ENCODE measurements around the gene ADCY10.

DNA sequence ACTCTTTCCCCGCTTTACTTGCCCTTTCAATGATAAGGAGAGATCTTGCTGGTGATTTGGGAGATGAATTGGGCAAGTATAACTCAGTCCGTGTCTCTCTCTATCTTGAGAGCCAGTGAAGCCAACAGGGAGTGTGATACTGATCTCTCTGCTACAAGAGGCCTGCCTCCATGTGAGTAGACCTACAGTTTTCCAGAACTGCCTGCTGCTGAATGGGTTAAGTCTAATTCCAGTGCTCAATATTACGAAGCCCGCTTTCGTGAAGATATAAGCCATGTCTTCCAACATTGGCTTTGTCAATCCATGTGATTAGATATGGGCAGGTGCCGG is 92.6 kb downstream of the ADCY10 start:
- TF ChIP-seq, protein P1, sequence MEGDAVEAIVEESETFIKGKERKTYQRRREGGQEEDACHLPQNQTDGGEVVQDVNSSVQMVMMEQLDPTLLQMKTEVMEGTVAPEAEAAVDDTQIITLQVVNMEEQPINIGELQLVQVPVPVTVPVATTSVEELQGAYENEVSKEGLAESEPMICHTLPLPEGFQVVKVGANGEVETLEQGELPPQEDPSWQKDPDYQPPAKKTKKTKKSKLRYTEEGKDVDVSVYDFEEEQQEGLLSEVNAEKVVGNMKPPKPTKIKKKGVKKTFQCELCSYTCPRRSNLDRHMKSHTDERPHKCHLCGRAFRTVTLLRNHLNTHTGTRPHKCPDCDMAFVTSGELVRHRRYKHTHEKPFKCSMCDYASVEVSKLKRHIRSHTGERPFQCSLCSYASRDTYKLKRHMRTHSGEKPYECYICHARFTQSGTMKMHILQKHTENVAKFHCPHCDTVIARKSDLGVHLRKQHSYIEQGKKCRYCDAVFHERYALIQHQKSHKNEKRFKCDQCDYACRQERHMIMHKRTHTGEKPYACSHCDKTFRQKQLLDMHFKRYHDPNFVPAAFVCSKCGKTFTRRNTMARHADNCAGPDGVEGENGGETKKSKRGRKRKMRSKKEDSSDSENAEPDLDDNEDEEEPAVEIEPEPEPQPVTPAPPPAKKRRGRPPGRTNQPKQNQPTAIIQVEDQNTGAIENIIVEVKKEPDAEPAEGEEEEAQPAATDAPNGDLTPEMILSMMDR (IDR thresholded peaks at IDR 0.05), result no peak
- no peak for TF ChIP-seq POLR2A (IDR thresholded peaks at IDR 0.05)

All from vagina (tissue), 2 donors.